ENCODE measurements around the gene PRKCZ. TPM values are rescaled to one million over a fixed set of nuclear protein-coding genes. Genes with fewer than 3 reads are reported as not detected.
"Not testable (repeated sequence)": the region's sequence is repeated elsewhere in the genome, so short reads cannot be mapped to it uniquely, and the experiment has no call there.

PRKCZ gene
- total RNA-seq, 1 experiment from 2014 or later = 45.9 TPM

DNA sequence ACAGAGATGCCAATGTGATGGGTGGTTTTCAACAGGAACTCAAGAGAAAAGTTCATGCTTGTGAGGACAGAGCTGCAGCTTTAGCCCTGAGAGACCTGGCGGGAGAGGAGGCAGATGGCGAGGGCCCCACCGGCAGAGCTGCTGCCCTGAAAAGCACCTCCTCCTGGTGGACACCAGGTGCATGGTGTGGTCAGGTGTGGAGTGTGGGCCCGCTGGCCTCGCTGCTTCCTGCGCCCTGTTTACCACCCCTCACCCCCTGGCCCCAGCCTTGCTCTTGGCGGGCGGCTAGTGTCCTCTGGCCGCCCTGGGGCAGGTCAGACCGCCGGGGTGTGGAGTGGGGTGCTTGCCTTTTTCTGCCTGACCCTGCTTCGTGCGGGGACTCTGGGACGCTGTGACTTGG lies 42.8 kb downstream of the PRKCZ start:
- ChIA-PET POLR2A (no interaction called here), CTCF (no interaction called here)
- TF ChIP-seq, protein P1, sequence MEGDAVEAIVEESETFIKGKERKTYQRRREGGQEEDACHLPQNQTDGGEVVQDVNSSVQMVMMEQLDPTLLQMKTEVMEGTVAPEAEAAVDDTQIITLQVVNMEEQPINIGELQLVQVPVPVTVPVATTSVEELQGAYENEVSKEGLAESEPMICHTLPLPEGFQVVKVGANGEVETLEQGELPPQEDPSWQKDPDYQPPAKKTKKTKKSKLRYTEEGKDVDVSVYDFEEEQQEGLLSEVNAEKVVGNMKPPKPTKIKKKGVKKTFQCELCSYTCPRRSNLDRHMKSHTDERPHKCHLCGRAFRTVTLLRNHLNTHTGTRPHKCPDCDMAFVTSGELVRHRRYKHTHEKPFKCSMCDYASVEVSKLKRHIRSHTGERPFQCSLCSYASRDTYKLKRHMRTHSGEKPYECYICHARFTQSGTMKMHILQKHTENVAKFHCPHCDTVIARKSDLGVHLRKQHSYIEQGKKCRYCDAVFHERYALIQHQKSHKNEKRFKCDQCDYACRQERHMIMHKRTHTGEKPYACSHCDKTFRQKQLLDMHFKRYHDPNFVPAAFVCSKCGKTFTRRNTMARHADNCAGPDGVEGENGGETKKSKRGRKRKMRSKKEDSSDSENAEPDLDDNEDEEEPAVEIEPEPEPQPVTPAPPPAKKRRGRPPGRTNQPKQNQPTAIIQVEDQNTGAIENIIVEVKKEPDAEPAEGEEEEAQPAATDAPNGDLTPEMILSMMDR (IDR thresholded peaks at IDR 0.05; ENCODE audit: insufficient read depth in 1 of 2, low read depth in 1 of 2, low read length in 1 of 2, severe bottlenecking in 1 of 2, unreplicated experiment in 1 of 2) = no peak
- Mint-ChIP-seq H3K4me1 (ENCODE audit: low read depth, unreplicated experiment) (no peaks in the 10 kb centered on the region), H3K36me3 (ENCODE audit: insufficient read depth, unreplicated experiment) (peaks cover 21% of the 10 kb centered on the region), H3K27ac (ENCODE audit: unreplicated experiment) (no peak overlapping the region), H3K4me3 (ENCODE audit: unreplicated experiment) (no peak overlapping the region), H3K27me3 (ENCODE audit: insufficient read depth, unreplicated experiment) (no peaks in the 10 kb centered on the region), H3K9me3 (ENCODE audit: unreplicated experiment) (peaks cover 6% of the 10 kb centered on the region)
- Histone ChIP-seq H3K4me3 (ENCODE audit: low read depth, low read length) (no peak overlapping the region), H3K4me1 (no peaks in the 10 kb centered on the region), H3K9me3 (peaks cover 11% of the 10 kb centered on the region), H3K27me3 (replicated peaks; ENCODE audit: control insufficient read depth, insufficient read depth, low read length) (no peaks in the 10 kb centered on the region), H3K36me3 (ENCODE audit: control insufficient read depth, insufficient read depth, low read length) (peaks cover 1% of the 10 kb centered on the region; the same call in 1 of the 2 replicates)
- intact Hi-C loops (cut with micrococcal nuclease; ENCODE audit: unreplicated experiment) = no loop called here
- no peak for DNase-seq
- no TSS peak for BruUV-seq (replicated peaks)

DNA sequence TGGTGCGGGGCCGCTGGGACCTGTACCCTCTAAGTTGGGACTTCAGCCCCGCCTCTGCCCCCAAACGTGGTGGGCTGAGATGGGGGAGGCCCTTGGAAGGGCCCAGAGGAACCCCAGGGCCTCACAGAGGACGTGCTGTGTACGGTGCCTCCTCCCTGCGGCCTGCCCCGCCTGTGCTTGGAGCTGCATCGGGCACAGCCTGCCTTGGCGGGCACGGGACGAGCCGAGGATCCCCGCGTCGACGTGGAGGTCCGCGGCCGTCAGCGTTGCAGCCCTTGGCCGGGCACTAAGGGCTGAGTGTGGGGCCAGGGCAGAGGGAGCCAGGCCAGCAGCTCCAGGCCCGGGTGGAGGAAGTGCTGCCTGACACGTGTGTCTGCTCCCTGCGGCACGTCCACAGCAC lies 43.4 kb downstream of the PRKCZ start:
- DNase-seq = no peak
- BruUV-seq (replicated peaks) = no TSS peak
- H3K9me3 ChIP-seq = peaks cover 11% of the 10 kb centered on the region
- ChIA-PET POLR2A (no interaction called here), CTCF (no interaction called here)
- no peak overlapping the region for H3K4me3 Mint-ChIP-seq (ENCODE audit: unreplicated experiment)
- no peaks in the 10 kb centered on the region for H3K27me3 Mint-ChIP-seq (ENCODE audit: insufficient read depth, unreplicated experiment)
- TF ChIP-seq, protein P1 (IDR thresholded peaks at IDR 0.05; ENCODE audit: insufficient read depth in 1 of 2, low read depth in 1 of 2, low read length in 1 of 2, severe bottlenecking in 1 of 2, unreplicated experiment in 1 of 2) = no peak
- H3K4me1 ChIP-seq = no peaks in the 10 kb centered on the region
- H3K27me3 ChIP-seq (replicated peaks; ENCODE audit: control insufficient read depth, insufficient read depth, low read length) = no peaks in the 10 kb centered on the region
- peaks cover 21% of the 10 kb centered on the region for H3K36me3 Mint-ChIP-seq (ENCODE audit: insufficient read depth, unreplicated experiment)
- no peak overlapping the region for H3K27ac Mint-ChIP-seq (ENCODE audit: unreplicated experiment)
- no peak overlapping the region for H3K4me3 ChIP-seq (ENCODE audit: low read depth, low read length)
- no peaks in the 10 kb centered on the region for H3K4me1 Mint-ChIP-seq (ENCODE audit: low read depth, unreplicated experiment)
- H3K9me3 Mint-ChIP-seq (ENCODE audit: unreplicated experiment) = peaks cover 9% of the 10 kb centered on the region
- intact Hi-C loops (cut with micrococcal nuclease; ENCODE audit: unreplicated experiment) = no loop called here
- peaks cover 1% of the 10 kb centered on the region; the same call in 1 of the 2 replicates for H3K36me3 ChIP-seq (ENCODE audit: control insufficient read depth, insufficient read depth, low read length)

DNA sequence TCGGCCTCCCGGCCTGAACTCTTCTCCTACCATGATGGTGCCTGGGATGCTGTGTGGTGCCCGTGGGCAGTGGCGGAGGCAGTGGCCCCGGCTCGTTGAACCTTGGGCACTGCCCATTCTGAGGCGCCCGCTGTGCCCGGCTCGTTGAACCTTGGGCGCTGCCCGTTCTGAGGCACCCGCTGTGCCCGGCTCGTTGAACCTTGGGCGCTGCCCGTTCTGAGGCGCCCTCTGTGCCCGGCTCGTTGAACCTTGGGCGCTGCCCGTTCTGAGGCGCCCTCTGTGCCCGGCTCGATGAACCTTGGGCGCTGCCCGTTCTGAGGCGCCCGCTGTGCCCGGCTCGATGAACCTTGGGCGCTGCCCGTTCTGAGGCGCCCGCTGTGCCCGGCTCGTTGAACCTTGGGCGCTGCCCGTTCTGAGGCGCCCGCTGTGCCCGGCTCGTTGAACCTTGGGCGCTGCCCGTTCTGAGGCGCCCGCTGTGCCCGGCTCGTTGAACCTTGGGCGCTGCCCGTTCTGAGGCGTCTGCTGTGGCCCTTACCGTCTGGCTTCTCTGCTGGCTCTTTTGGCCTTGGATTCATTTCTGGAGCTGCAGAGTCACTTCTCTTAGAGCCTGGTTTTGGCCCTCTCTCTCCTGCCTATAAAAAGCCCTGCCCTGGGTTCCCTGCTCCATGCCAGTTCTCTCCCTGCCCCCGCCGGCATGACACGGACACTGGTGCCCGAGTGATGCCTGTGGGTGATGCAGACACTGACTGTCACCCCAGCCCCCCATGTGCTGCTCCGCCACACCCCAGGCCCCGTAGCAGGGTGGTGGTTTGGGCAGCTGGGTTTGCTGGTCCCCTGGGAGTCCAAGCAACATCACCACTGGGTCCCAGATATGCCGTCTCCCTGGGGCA lies 44.3 kb downstream of the PRKCZ start:
- peaks cover 11% of the 10 kb centered on the region for H3K9me3 ChIP-seq
- CTCF ChIA-PET; H3K4me3 Mint-ChIP-seq (ENCODE audit: unreplicated experiment); H3K9me3 Mint-ChIP-seq (ENCODE audit: unreplicated experiment); DNase-seq; H3K4me1 Mint-ChIP-seq (ENCODE audit: low read depth, unreplicated experiment); H3K4me1 ChIP-seq; H3K4me3 ChIP-seq (ENCODE audit: low read depth, low read length); H3K27ac Mint-ChIP-seq (ENCODE audit: unreplicated experiment); H3K27me3 Mint-ChIP-seq (ENCODE audit: insufficient read depth, unreplicated experiment); intact Hi-C loops (cut with micrococcal nuclease; ENCODE audit: unreplicated experiment); H3K36me3 ChIP-seq (ENCODE audit: control insufficient read depth, insufficient read depth, low read length); POLR2A ChIA-PET; H3K27me3 ChIP-seq (replicated peaks; ENCODE audit: control insufficient read depth, insufficient read depth, low read length); BruUV-seq (replicated peaks): not testable (repeated sequence)
- H3K36me3 Mint-ChIP-seq (ENCODE audit: insufficient read depth, unreplicated experiment) = peaks cover 22% of the 10 kb centered on the region
